HG02885 (cell line): ENCODE results near the gene OLFML2A.
"Not testable (repeated sequence)": the region's sequence is repeated elsewhere in the genome, so short reads cannot be mapped to it uniquely, and the experiment has no call there.

Experiments
- ATAC-seq: cut with Tn5 transposase; IDR thresholded peaks from one replicate; pipeline ENCODE4 v1.9.1; 2021; ENCODE audit warnings: mild to moderate bottlenecking; ENCODE audit not compliant: unreplicated experiment, poor library complexity

Gene OLFML2A

GRCh38 chr9:124759327-124759726, 17.6 kb upstream of the OLFML2A start:
- no peak for ATAC-seq

GRCh38 chr9:124760719-124761118, 16.2 kb upstream of the OLFML2A start:
- no peak for ATAC-seq

- no peak for ATAC-seq
These were observed 15.7 kb upstream of the OLFML2A start for GRCh38 chr9:124761196-124761595.

- ATAC-seq: no peak
These were observed 15.2 kb upstream of the OLFML2A start for GRCh38 chr9:124761710-124762109.

GRCh38 chr9:124762633-124763032, 14.3 kb upstream of the OLFML2A start:
- ATAC-seq: no peak

GRCh38 chr9:124764774-124765438, 12.0 kb upstream of the OLFML2A start:
- ATAC-seq: peak; percentile 57

GRCh38 chr9:124765439-124765835, 11.5 kb upstream of the OLFML2A start:
- no peak for ATAC-seq

- ATAC-seq: no peak
These were observed 10.6 kb upstream of the OLFML2A start for GRCh38 chr9:124766326-124766725.

- no peak for ATAC-seq
These were observed 9.9 kb upstream of the OLFML2A start for GRCh38 chr9:124766815-124767554.

- no peak for ATAC-seq
These were observed 9.1 kb upstream of the OLFML2A start for GRCh38 chr9:124767821-124768220.

GRCh38 chr9:124768334-124768733, 8.6 kb upstream of the OLFML2A start:
- no peak for ATAC-seq

GRCh38 chr9:124768750-124769548, 8.0 kb upstream of the OLFML2A start:
- ATAC-seq: no peak

GRCh38 chr9:124769549-124770358, 7.2 kb upstream of the OLFML2A start:
- ATAC-seq: no peak

GRCh38 chr9:124770359-124771020, 6.4 kb upstream of the OLFML2A start:
- ATAC-seq: peak; percentile 7

- ATAC-seq: peak; percentile 90
These were observed 5.7 kb upstream of the OLFML2A start, which contains the start of gene NR6A1 for GRCh38 chr9:124771021-124771866. Gene NR6A1 (minus strand): TSS chr9:124771311.

GRCh38 chr9:124771867-124772679, 4.9 kb upstream of the OLFML2A start:
- no peak for ATAC-seq

- not testable (repeated sequence) for ATAC-seq
These were observed 4.1 kb upstream of the OLFML2A start for GRCh38 chr9:124772877-124773276.
